Neural cell (in vitro differentiated cells): ENCODE measurements around the gene MAPK1. TPM values are rescaled to one million over a fixed set of nuclear protein-coding genes. Genes with fewer than 3 reads are reported as not detected.
"Not testable (repeated sequence)": the region's sequence is repeated elsewhere in the genome, so short reads cannot be mapped to it uniquely, and the experiment has no call there.

Experiments
- H2AFZ ChIP-seq: fragments of 200-600, 300-800 bp; sonication (generic), shearing (Covaris generic); 2 replicates; pipeline ENCODE4 v1.6.0; 2014; ENCODE audit warnings: low read depth, mild to moderate bottlenecking, antibody characterized with exemption, low read length, moderate library complexity
- H3F3A ChIP-seq: fragments of 200-600 bp; shearing (Covaris generic); 2 replicates; pipeline ENCODE4 v1.6.1; 2016; ENCODE audit warnings: mild to moderate bottlenecking, moderate library complexity, mixed read lengths, antibody characterized with exemption, low read length; ENCODE audit not compliant: insufficient read depth, poor library complexity, severe bottlenecking
- H3K27ac ChIP-seq: fragments of 200-600, 300-800 bp; sonication (generic), shearing (Covaris generic); 2 replicates; pipeline ENCODE4 v1.5.1; 2014; ENCODE audit warnings: mild to moderate bottlenecking, low read length, moderate library complexity
- H3K27me3 ChIP-seq: fragments of 300-800, 200-600 bp; sonication (generic), shearing (Covaris generic); 2 replicates; pipeline ENCODE4 v1.6.0; 2014; ENCODE audit warnings: mild to moderate bottlenecking, low read depth, low read length, moderate library complexity; ENCODE audit not compliant: insufficient read depth
- H3K36me3 ChIP-seq: fragments of 300-800, 200-600 bp; sonication (generic), shearing (Covaris generic); 2 replicates; pipeline ENCODE4 v1.5.1; 2014; ENCODE audit warnings: mild to moderate bottlenecking, antibody characterized with exemption, low read length, moderate library complexity; ENCODE audit not compliant: insufficient read depth
- H3K4me2 ChIP-seq: fragments of 300-800, 200-600 bp; sonication (generic), shearing (Covaris generic); 2 replicates; pipeline ENCODE4 v1.6.0; 2014; ENCODE audit warnings: mild to moderate bottlenecking, low read length
- H3K4me3 ChIP-seq: fragments of 300-800, 200-600 bp; sonication (generic), shearing (Covaris generic); 2 replicates; pipeline ENCODE4 v1.5.1; 2014; ENCODE audit warnings: mild to moderate bottlenecking, low read length, moderate library complexity
- H3K79me2 ChIP-seq: fragments of 200-600 bp; shearing (Covaris generic); replicated peaks from 2 replicates; pipeline ENCODE4 v1.6.0; 2014; ENCODE audit warnings: mild to moderate bottlenecking, low read length, moderate library complexity; ENCODE audit not compliant: insufficient read depth
- H3K9ac ChIP-seq: fragments of 300-800, 200-600 bp; sonication (generic), shearing (Covaris generic); 2 replicates; pipeline ENCODE4 v1.6.1; 2016; ENCODE audit warnings: mild to moderate bottlenecking, low read length, mixed read lengths
- H3K9me2 ChIP-seq: fragments of 200-600 bp; shearing (Covaris generic); 2 replicates; pipeline ENCODE4 v1.6.1; 2016; ENCODE audit warnings: mild to moderate bottlenecking, low read length, mixed read lengths; ENCODE audit not compliant: insufficient read depth
- H3K9me3 ChIP-seq: fragments of 200-600, 300-800 bp; sonication (generic), shearing (Covaris generic); 2 replicates; pipeline ENCODE4 v1.6.1; 2016; ENCODE audit warnings: mild to moderate bottlenecking, mixed run types, low read length, moderate library complexity, mixed read lengths
- H4K20me1 ChIP-seq: fragments of 200-600 bp; shearing (Covaris generic); 2 replicates; pipeline ENCODE4 v1.6.1; 2016; ENCODE audit warnings: mild to moderate bottlenecking, mixed run types; ENCODE audit not compliant: insufficient read depth
- RAD21 ChIP-seq: fragments of 450-650 bp; conservative IDR thresholded peaks from 2 replicates; pipeline ENCODE4 v1.6.1; 2014; ENCODE audit warnings: antibody characterized with exemption, mild to moderate bottlenecking, moderate library complexity
- TAF1 ChIP-seq: IDR thresholded peaks from 2 replicates; pipeline ENCODE4 v1.6.1; 2012; ENCODE audit warnings: low read depth
- polyA plus RNA-seq: library from polyadenylated mRNA; depleted of rRNA; stranded (reverse); fragments of >200 nt; gene quantifications from 2 replicates; pipeline ENCODE4 v1.2.3, GENCODE V29; 2014
- TF ChIP-seq, protein P1 (sequence below): fragments of 450-650 bp; IDR thresholded peaks from 2 replicates; pipeline ENCODE4 v1.5.1; 2014; ENCODE audit warnings: antibody characterized with exemption, mild to moderate bottlenecking, moderate library complexity; ENCODE audit not compliant: poor library complexity, severe bottlenecking
- TF ChIP-seq, protein P2 (sequence below): IDR thresholded peaks from 2 replicates; pipeline ENCODE4 v1.6.1; 2012; ENCODE audit warnings: borderline replicate concordance

Gene MAPK1
- polyA plus RNA-seq, 1 donor from 2014 or later = 43.3 TPM

DNA sequence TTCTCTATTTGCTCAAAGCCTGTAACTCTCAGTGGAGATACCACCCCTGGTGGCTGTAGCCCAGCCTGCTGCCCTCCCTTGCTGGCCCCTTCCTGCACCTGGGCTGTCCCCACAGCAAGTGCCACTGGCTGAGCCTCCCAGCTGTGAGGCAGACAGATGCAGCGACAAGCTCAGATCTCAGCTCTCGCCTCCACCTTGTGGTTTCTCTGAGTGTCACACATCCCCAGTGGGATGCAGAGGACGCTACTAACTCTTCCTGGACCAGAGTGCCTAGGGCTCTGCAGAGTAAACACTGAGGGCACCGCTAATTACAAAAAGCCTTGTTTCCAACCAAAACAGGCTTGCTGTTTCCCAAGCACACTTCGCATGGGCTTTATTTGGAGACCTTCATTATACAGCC lies 140.8 kb downstream of the MAPK1 start:
- no peaks in the 10 kb centered on the region for H3K9me2 ChIP-seq
- peaks cover 35% of the 10 kb centered on the region for H3K79me2 ChIP-seq
- H4K20me1 ChIP-seq = no peaks in the 10 kb centered on the region
- H3K9ac ChIP-seq = no peak overlapping the region
- no peaks in the 10 kb centered on the region for H3K27me3 ChIP-seq
- H3K36me3 ChIP-seq = no peaks in the 10 kb centered on the region
- no peaks in the 10 kb centered on the region for H3K9me3 ChIP-seq
- no peak overlapping the region for H3K4me3 ChIP-seq
- no peak overlapping the region for H3K27ac ChIP-seq
- H3F3A ChIP-seq = no peaks in the 10 kb centered on the region
- TF ChIP-seq TAF1 = no peak
- TF ChIP-seq, protein P1, sequence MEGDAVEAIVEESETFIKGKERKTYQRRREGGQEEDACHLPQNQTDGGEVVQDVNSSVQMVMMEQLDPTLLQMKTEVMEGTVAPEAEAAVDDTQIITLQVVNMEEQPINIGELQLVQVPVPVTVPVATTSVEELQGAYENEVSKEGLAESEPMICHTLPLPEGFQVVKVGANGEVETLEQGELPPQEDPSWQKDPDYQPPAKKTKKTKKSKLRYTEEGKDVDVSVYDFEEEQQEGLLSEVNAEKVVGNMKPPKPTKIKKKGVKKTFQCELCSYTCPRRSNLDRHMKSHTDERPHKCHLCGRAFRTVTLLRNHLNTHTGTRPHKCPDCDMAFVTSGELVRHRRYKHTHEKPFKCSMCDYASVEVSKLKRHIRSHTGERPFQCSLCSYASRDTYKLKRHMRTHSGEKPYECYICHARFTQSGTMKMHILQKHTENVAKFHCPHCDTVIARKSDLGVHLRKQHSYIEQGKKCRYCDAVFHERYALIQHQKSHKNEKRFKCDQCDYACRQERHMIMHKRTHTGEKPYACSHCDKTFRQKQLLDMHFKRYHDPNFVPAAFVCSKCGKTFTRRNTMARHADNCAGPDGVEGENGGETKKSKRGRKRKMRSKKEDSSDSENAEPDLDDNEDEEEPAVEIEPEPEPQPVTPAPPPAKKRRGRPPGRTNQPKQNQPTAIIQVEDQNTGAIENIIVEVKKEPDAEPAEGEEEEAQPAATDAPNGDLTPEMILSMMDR = peak; percentile 9
- no peak overlapping the region for H3K4me2 ChIP-seq
- H2AFZ ChIP-seq = no peak overlapping the region

DNA sequence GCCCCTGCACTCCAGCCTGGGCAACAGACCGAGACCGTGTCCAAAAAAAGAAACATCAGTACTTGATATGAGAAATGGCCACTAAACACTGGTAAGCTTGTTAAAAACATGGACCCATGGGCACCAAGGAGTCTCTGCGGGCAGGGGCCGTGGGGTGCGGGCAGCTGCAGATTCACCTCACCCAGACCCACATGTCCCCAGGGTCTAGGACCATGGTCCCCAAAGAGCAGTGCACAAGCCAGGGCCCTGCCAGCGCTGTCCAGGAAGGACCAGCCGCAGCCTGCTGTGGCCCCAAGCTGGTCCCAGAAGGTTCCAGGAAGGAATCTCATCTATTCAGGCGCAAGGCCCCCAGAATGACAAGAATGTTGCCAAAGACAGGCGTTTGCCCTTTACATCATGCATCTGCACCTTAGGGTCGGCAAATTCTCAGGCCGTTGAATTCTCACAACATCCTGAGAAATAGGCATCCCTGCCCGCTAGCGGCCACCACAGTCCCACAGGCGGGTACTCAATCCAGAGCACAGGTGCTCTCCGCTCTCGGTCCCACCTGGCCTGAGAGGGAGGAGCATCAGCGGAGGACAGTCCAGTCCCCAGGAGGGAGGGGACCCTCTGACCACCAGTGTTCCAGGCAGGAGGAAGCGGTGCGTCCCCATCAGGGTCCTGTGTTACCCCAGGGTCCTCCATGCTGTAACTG lies 141.3 kb downstream of the MAPK1 start:
- Histone ChIP-seq H3K27me3 (no peaks in the 10 kb centered on the region), H4K20me1 (no peaks in the 10 kb centered on the region), H2AFZ (no peak overlapping the region), H3K4me3 (no peak overlapping the region), H3K79me2 (peaks cover 30% of the 10 kb centered on the region), H3K27ac (no peak overlapping the region), H3K4me2 (no peak overlapping the region), H3K9me2 (no peaks in the 10 kb centered on the region), H3K9me3 (no peaks in the 10 kb centered on the region), H3K36me3 (no peaks in the 10 kb centered on the region), H3F3A (no peaks in the 10 kb centered on the region), H3K9ac (no peak overlapping the region)
- no peak for TF ChIP-seq RAD21
- TF ChIP-seq, protein P2, sequence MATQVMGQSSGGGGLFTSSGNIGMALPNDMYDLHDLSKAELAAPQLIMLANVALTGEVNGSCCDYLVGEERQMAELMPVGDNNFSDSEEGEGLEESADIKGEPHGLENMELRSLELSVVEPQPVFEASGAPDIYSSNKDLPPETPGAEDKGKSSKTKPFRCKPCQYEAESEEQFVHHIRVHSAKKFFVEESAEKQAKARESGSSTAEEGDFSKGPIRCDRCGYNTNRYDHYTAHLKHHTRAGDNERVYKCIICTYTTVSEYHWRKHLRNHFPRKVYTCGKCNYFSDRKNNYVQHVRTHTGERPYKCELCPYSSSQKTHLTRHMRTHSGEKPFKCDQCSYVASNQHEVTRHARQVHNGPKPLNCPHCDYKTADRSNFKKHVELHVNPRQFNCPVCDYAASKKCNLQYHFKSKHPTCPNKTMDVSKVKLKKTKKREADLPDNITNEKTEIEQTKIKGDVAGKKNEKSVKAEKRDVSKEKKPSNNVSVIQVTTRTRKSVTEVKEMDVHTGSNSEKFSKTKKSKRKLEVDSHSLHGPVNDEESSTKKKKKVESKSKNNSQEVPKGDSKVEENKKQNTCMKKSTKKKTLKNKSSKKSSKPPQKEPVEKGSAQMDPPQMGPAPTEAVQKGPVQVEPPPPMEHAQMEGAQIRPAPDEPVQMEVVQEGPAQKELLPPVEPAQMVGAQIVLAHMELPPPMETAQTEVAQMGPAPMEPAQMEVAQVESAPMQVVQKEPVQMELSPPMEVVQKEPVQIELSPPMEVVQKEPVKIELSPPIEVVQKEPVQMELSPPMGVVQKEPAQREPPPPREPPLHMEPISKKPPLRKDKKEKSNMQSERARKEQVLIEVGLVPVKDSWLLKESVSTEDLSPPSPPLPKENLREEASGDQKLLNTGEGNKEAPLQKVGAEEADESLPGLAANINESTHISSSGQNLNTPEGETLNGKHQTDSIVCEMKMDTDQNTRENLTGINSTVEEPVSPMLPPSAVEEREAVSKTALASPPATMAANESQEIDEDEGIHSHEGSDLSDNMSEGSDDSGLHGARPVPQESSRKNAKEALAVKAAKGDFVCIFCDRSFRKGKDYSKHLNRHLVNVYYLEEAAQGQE = no peak

DNA sequence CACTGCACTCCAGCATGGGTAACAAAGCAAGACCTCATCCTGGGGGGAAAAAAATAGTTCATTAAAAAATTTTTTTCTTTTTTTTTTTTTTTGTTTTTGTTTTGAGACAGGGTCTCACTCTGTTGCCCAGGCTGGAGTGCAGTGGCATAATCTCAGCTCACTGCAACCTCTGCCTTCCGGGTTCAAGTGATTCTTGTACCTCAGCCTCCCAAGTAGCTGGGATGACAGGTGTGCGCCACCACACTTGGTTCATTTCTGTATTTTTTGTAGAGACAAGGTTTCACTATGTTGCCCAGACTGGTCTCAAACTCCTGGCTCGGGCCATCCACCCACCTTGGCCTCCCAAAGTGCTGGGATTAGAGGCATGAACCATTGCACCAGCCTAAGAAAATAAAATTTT lies 142.9 kb downstream of the MAPK1 start:
- H3K27ac ChIP-seq, H4K20me1 ChIP-seq, H3K4me2 ChIP-seq, H3K27me3 ChIP-seq, H3K36me3 ChIP-seq, H3K9ac ChIP-seq, H3K4me3 ChIP-seq, H2AFZ ChIP-seq, H3F3A ChIP-seq, H3K9me3 ChIP-seq, H3K9me2 ChIP-seq: not testable (repeated sequence)
- peaks cover 24% of the 10 kb centered on the region for H3K79me2 ChIP-seq

DNA sequence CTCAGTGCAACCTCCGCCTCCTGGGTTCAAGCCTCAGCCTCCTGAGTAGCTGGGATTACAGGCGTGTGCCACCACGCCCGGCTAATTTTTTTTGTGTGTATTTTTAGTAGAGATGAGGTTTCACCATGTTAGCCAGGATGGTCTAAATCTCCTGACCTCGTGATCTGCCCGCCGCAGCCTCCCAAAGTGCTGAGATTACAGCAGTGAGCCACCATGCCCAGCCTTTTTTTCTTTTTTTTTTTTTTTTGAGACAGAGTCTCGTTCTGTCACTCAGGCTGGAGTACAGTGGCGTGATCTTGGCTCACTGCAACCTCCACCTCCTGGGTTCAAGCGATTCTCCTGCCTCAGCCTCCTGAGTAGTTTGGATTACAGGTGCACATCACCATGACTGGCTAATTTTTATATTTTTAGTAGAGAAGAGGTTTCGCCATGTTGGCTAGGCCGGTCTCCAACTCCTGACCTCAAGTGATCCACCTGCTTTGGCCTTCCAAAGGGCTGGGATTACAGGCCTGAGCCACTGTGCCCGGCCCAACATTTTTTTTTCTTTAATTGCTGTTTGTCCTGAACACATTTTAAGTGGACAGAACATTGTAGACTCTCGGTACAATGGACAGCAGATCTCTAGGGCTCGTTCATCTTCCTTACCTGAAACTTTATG lies 146.1 kb downstream of the MAPK1 start:
- H3K4me3 ChIP-seq, H3K36me3 ChIP-seq, H3K4me2 ChIP-seq, H3K9me3 ChIP-seq, H2AFZ ChIP-seq, H3F3A ChIP-seq, H3K9me2 ChIP-seq, H3K27me3 ChIP-seq, H4K20me1 ChIP-seq, H3K27ac ChIP-seq, H3K9ac ChIP-seq: not testable (repeated sequence)
- H3K79me2 ChIP-seq = peaks cover 12% of the 10 kb centered on the region

DNA sequence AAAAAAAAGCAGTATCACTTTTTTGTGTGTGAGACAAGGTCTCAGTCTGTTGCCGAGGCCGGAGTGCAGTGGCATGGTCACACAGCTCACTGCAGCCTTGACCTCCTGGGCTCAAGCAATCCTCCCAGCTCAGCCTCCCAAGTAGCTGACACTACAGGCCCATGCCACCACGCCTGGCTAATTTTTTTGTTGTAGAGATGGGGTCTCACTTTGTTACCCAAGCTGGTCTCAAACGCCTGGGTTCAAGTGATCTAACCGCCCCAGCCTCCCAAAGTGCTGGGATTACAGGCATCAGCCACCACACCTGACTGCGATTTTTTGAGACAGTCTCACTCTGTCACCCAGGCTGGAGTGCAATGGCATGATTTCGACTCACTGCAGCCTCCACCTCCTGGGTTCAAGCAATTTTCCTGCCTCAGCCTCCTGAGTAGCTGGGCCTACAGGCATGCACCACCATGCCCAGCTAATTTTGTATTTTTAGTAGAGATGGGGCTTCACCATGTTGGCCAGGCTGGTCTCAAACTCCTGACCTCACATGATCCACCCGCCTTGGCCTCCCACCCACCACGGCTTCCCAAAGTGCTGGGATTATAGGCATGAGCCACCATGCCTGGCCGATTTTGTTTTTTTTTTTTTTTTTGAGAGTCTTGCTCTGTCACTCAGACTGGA lies 147.1 kb downstream of the MAPK1 start:
- H3K4me2 ChIP-seq, H3K27ac ChIP-seq, H3K79me2 ChIP-seq, H3K27me3 ChIP-seq, H3K9me3 ChIP-seq, H3K9ac ChIP-seq, H3K36me3 ChIP-seq, H3F3A ChIP-seq, H3K4me3 ChIP-seq, H2AFZ ChIP-seq, H4K20me1 ChIP-seq, H3K9me2 ChIP-seq: not testable (repeated sequence)
